Neural cell (in vitro differentiated cells): ENCODE measurements around the gene PCDHGB6. TPM values are rescaled to one million over a fixed set of nuclear protein-coding genes. Genes with fewer than 3 reads are reported as not detected.
A peak's percentile ranks its signal among the peaks of the same experiment; 100 is the strongest.

ENCODE experiments used
- H2AFZ ChIP-seq: fragments of 200-600, 300-800 bp; sonication (generic), shearing (Covaris generic); 2 replicates; pipeline ENCODE4 v1.6.0; 2014; ENCODE audit warnings: low read depth, mild to moderate bottlenecking, antibody characterized with exemption, low read length, moderate library complexity
- H3F3A ChIP-seq: fragments of 200-600 bp; shearing (Covaris generic); 2 replicates; pipeline ENCODE4 v1.6.1; 2016; ENCODE audit warnings: mild to moderate bottlenecking, moderate library complexity, mixed read lengths, antibody characterized with exemption, low read length; ENCODE audit not compliant: insufficient read depth, poor library complexity, severe bottlenecking
- H3K27ac ChIP-seq: fragments of 200-600, 300-800 bp; sonication (generic), shearing (Covaris generic); 2 replicates; pipeline ENCODE4 v1.5.1; 2014; ENCODE audit warnings: mild to moderate bottlenecking, low read length, moderate library complexity
- H3K27me3 ChIP-seq: fragments of 300-800, 200-600 bp; sonication (generic), shearing (Covaris generic); 2 replicates; pipeline ENCODE4 v1.6.0; 2014; ENCODE audit warnings: mild to moderate bottlenecking, low read depth, low read length, moderate library complexity; ENCODE audit not compliant: insufficient read depth
- H3K36me3 ChIP-seq: fragments of 300-800, 200-600 bp; sonication (generic), shearing (Covaris generic); 2 replicates; pipeline ENCODE4 v1.5.1; 2014; ENCODE audit warnings: mild to moderate bottlenecking, antibody characterized with exemption, low read length, moderate library complexity; ENCODE audit not compliant: insufficient read depth
- H3K4me2 ChIP-seq: fragments of 300-800, 200-600 bp; sonication (generic), shearing (Covaris generic); 2 replicates; pipeline ENCODE4 v1.6.0; 2014; ENCODE audit warnings: mild to moderate bottlenecking, low read length
- H3K4me3 ChIP-seq: fragments of 300-800, 200-600 bp; sonication (generic), shearing (Covaris generic); 2 replicates; pipeline ENCODE4 v1.5.1; 2014; ENCODE audit warnings: mild to moderate bottlenecking, low read length, moderate library complexity
- H3K79me2 ChIP-seq: fragments of 200-600 bp; shearing (Covaris generic); replicated peaks from 2 replicates; pipeline ENCODE4 v1.6.0; 2014; ENCODE audit warnings: mild to moderate bottlenecking, low read length, moderate library complexity; ENCODE audit not compliant: insufficient read depth
- H3K9ac ChIP-seq: fragments of 300-800, 200-600 bp; sonication (generic), shearing (Covaris generic); 2 replicates; pipeline ENCODE4 v1.6.1; 2016; ENCODE audit warnings: mild to moderate bottlenecking, low read length, mixed read lengths
- H3K9me2 ChIP-seq: fragments of 200-600 bp; shearing (Covaris generic); 2 replicates; pipeline ENCODE4 v1.6.1; 2016; ENCODE audit warnings: mild to moderate bottlenecking, low read length, mixed read lengths; ENCODE audit not compliant: insufficient read depth
- H3K9me3 ChIP-seq: fragments of 200-600, 300-800 bp; sonication (generic), shearing (Covaris generic); 2 replicates; pipeline ENCODE4 v1.6.1; 2016; ENCODE audit warnings: mild to moderate bottlenecking, mixed run types, low read length, moderate library complexity, mixed read lengths
- H4K20me1 ChIP-seq: fragments of 200-600 bp; shearing (Covaris generic); 2 replicates; pipeline ENCODE4 v1.6.1; 2016; ENCODE audit warnings: mild to moderate bottlenecking, mixed run types; ENCODE audit not compliant: insufficient read depth
- EP300 ChIP-seq: fragments of 450-650 bp; conservative IDR thresholded peaks from 2 replicates; pipeline ENCODE4 v1.6.1; 2014; ENCODE audit warnings: antibody characterized with exemption, mild to moderate bottlenecking, moderate library complexity; ENCODE audit not compliant: poor library complexity, severe bottlenecking
- EZH2 ChIP-seq: fragments of 200-600, 300-800 bp; shearing (Covaris generic), sonication (generic); IDR thresholded peaks from 2 replicates; pipeline ENCODE4 v1.6.1; 2014; ENCODE audit warnings: antibody characterized with exemption, low read length, borderline replicate concordance, mild to moderate bottlenecking; ENCODE audit not compliant: insufficient read depth, poor library complexity, severe bottlenecking
- MXI1 ChIP-seq: fragments of 450-650 bp; conservative IDR thresholded peaks from 2 replicates; pipeline ENCODE4 v1.6.1; 2014; ENCODE audit warnings: antibody characterized with exemption, mild to moderate bottlenecking; ENCODE audit not compliant: poor library complexity, severe bottlenecking
- POLR2AphosphoS5 ChIP-seq: IDR thresholded peaks from 2 replicates; pipeline ENCODE4 v1.6.1; 2012
- RAD21 ChIP-seq: fragments of 450-650 bp; conservative IDR thresholded peaks from 2 replicates; pipeline ENCODE4 v1.6.1; 2014; ENCODE audit warnings: antibody characterized with exemption, mild to moderate bottlenecking, moderate library complexity
- REST ChIP-seq: IDR thresholded peaks from 2 replicates; pipeline ENCODE4 v1.6.1; 2012; ENCODE audit warnings: borderline replicate concordance
- SMC3 ChIP-seq: fragments of 450-650 bp; conservative IDR thresholded peaks from 2 replicates; pipeline ENCODE4 v1.6.1; 2014; ENCODE audit warnings: antibody characterized with exemption, mild to moderate bottlenecking, moderate library complexity; ENCODE audit not compliant: poor library complexity
- TAF1 ChIP-seq: IDR thresholded peaks from 2 replicates; pipeline ENCODE4 v1.6.1; 2012; ENCODE audit warnings: low read depth
- polyA plus RNA-seq: library from polyadenylated mRNA; depleted of rRNA; stranded (reverse); fragments of >200 nt; gene quantifications from 2 replicates; pipeline ENCODE4 v1.2.3, GENCODE V29; 2014
- TF ChIP-seq, protein P1 (sequence below): fragments of 450-650 bp; IDR thresholded peaks from 2 replicates; pipeline ENCODE4 v1.5.1; 2014; ENCODE audit warnings: antibody characterized with exemption, mild to moderate bottlenecking, moderate library complexity; ENCODE audit not compliant: poor library complexity, severe bottlenecking

Gene PCDHGB6
- polyA plus RNA-seq, 1 donor from 2014 or later, result 29.2 TPM

GRCh38 chr5:141422742-141423291 lies 15.0 kb downstream of the PCDHGB6 start:
- peaks cover 89% of the 10 kb centered on the region for H3K36me3 ChIP-seq
- no peaks in the 10 kb centered on the region for H4K20me1 ChIP-seq
- H3K9me2 ChIP-seq, result no peaks in the 10 kb centered on the region
- H3K79me2 ChIP-seq, result peaks cover 58% of the 10 kb centered on the region
- no peak overlapping the region for H2AFZ ChIP-seq
- no peaks in the 10 kb centered on the region for H3K27me3 ChIP-seq
- H3K4me3 ChIP-seq, result no peak overlapping the region
- no peak overlapping the region for H3K27ac ChIP-seq
- H3K4me2 ChIP-seq, result no peak overlapping the region
- H3F3A ChIP-seq, result peaks cover 5% of the 10 kb centered on the region
- TF ChIP-seq POLR2AphosphoS5 (no peak), RAD21 (no peak), REST (no peak), EP300 (no peak), EZH2 (no peak), TAF1 (no peak), MXI1 (no peak), SMC3 (no peak)
- TF ChIP-seq, protein P1, sequence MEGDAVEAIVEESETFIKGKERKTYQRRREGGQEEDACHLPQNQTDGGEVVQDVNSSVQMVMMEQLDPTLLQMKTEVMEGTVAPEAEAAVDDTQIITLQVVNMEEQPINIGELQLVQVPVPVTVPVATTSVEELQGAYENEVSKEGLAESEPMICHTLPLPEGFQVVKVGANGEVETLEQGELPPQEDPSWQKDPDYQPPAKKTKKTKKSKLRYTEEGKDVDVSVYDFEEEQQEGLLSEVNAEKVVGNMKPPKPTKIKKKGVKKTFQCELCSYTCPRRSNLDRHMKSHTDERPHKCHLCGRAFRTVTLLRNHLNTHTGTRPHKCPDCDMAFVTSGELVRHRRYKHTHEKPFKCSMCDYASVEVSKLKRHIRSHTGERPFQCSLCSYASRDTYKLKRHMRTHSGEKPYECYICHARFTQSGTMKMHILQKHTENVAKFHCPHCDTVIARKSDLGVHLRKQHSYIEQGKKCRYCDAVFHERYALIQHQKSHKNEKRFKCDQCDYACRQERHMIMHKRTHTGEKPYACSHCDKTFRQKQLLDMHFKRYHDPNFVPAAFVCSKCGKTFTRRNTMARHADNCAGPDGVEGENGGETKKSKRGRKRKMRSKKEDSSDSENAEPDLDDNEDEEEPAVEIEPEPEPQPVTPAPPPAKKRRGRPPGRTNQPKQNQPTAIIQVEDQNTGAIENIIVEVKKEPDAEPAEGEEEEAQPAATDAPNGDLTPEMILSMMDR, result no peak
- peaks cover 93% of the 10 kb centered on the region for H3K9me3 ChIP-seq
- H3K9ac ChIP-seq, result no peak overlapping the region

GRCh38 chr5:141427783-141428426 lies 20.1 kb downstream of the PCDHGB6 start:
- peak overlapping the region; percentile 13 for H3K4me3 ChIP-seq
- peaks cover 80% of the 10 kb centered on the region for H3K9me3 ChIP-seq
- no peak overlapping the region for H3K9ac ChIP-seq
- H3K36me3 ChIP-seq, result peaks cover 71% of the 10 kb centered on the region
- H3K79me2 ChIP-seq, result peaks cover 37% of the 10 kb centered on the region
- H3F3A ChIP-seq, result no peaks in the 10 kb centered on the region
- H2AFZ ChIP-seq, result no peak overlapping the region
- no peak for TF ChIP-seq POLR2AphosphoS5
- no peak for TF ChIP-seq MXI1
- TF ChIP-seq EP300, result no peak
- TF ChIP-seq EZH2, result no peak
- no peak for TF ChIP-seq REST
- no peak for TF ChIP-seq SMC3
- TF ChIP-seq RAD21, result no peak
- no peak for TF ChIP-seq TAF1
- TF ChIP-seq, protein P1, result no peak
- H3K4me2 ChIP-seq, result no peak overlapping the region
- no peak overlapping the region for H3K27ac ChIP-seq
- H3K27me3 ChIP-seq, result no peaks in the 10 kb centered on the region
- H3K9me2 ChIP-seq, result no peaks in the 10 kb centered on the region
- no peaks in the 10 kb centered on the region for H4K20me1 ChIP-seq
